H54 (cell line): ENCODE results near the gene CAMTA1.

Experiments used
- DNase-seq: peaks from one replicate; pipeline ENCODE4 v3.0.0; 2011; ENCODE audit warnings: low spot score, mixed read lengths; ENCODE audit not compliant: insufficient read length
- FAIRE-seq: peaks from 3 replicates; lab custom pipeline; 2011; peaks lifted over from hg19 to GRCh38; lab: Jason Lieb, UNC
- POLR2A ChIP-seq: IDR thresholded peaks from 2 replicates; pipeline ENCODE4 v1.6.1; 2011; ENCODE audit warnings: low read depth, mild to moderate bottlenecking, low read length

The CAMTA1 gene

GRCh38 chr1:6948416-6948815 lies 163.2 kb downstream of the CAMTA1 start:
- no peak for TF ChIP-seq POLR2A
- no peak for DNase-seq
- no peak for FAIRE-seq

- DNase-seq (no peak), FAIRE-seq (no peak)
- no peak for TF ChIP-seq POLR2A
These were observed 163.6 kb downstream of the CAMTA1 start for GRCh38 chr1:6948861-6949260.

- DNase-seq (no peak), FAIRE-seq (no peak)
- no peak for TF ChIP-seq POLR2A
These were observed 164.9 kb downstream of the CAMTA1 start for GRCh38 chr1:6950001-6950765.

- FAIRE-seq, result no peak
- no peak for DNase-seq
- no peak for TF ChIP-seq POLR2A
These were observed 166.3 kb downstream of the CAMTA1 start for GRCh38 chr1:6951536-6951935.

DNA sequence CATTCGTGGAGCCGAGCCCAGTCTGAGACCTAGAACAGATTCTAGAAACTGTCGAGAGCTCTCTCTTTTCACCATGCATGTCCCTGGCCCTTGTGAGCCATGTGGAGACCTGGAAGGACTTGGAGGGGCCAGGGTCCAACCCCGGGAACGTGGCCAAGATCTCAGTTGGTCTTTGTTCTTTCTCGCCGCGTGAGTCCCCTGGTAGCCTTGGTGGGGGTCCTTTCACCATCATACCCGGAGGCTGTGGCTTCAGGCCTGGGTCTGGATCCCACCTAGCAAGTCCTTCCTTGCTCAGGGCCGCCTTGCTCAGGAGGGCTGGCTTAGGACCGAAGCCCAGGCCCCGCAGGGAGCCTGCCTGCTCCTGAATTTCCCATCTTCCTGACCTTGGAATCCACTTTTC lies 168.0 kb downstream of the CAMTA1 start:
- FAIRE-seq, result no peak
- TF ChIP-seq POLR2A, result no peak
- no peak for DNase-seq

DNA sequence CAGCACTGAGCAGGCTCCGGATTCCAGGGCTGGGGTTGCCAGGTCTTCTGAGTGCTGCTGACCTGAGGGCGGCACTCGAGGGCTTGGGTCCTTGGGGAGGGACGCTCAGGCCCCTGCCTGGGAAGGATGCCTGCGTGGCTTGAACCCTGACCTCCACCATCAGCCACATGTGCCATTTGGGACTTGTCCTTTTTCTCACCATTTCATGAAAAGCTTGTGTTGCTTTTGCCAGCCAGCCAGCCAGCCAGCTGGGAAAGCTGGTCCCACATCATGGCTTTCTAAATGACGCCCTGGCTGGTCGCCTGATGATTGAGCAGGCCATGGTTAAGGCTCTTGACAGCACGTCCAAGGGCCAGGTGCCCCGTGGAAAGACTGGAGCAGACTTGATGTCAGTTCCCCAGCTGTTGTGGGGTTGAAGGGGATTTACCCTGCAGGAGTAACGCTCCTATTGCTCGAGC lies 168.7 kb downstream of the CAMTA1 start:
- DNase-seq (no peak), FAIRE-seq (no peak)
- TF ChIP-seq POLR2A, result no peak

DNA sequence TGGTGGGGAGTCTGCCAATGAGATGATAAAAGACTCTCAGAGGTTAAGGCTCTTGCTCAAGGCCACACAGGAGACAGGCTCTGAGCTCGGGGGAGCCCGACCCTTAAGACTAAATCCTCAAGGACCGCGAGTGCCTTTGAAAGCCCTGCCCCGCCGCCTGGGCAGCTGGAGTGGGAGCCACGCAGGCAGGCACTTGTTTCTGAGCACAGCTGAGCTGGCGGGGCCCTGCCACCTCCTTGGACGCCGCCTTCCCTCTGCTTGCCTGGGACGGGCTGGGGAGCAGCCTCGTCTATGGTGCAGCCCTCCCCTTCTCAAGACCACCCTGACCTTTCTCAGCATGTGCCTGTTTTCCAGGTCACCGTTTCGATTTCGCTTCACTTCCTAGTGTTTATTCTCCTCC lies 169.3 kb downstream of the CAMTA1 start:
- FAIRE-seq (no peak), DNase-seq (no peak)
- no peak for TF ChIP-seq POLR2A

DNA sequence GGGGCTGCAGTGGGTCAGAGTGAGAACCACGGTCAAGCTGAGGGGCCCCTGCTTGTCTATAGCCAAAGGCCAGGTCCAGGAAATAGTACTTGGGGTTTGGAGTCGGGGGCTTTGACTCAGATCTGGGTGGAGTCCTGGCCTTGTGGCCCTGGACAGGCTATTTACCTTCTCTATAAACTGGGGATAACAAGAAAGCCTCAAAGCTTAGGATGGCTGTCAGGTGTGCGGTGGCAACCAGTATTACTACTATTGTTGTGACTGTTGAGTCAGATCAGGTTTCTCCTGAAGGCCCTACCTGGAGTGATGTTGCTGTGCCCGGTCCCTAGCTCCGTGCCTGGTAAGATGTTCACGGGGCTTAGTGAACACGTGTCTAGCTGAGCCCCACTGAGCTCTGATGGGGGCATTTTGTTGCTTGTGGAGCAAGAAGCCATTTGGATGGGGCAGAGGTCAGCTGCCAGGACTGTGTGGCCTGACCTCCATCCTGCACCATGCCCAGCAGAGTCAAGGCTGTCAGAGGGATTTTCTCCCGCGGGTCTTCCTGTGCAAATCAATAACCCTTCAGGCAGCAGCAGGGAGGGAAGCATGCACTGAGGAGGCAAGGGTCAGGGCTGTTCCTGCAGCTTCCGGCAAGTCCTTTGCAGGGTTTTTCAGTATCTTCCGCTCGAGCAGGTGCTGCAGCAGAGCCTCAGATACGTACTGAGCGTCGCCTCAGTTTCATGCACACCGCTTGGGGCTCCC lies 170.3 kb downstream of the CAMTA1 start:
- DNase-seq (no peak), FAIRE-seq (no peak)
- TF ChIP-seq POLR2A, result no peak

- FAIRE-seq, result no peak
- DNase-seq, result no peak
These were observed 171.4 kb downstream of the CAMTA1 start for GRCh38 chr1:6956488-6957159.

GRCh38 chr1:6957341-6957740 lies 172.1 kb downstream of the CAMTA1 start:
- FAIRE-seq (no peak), DNase-seq (no peak)
- no peak for TF ChIP-seq POLR2A

More at GRCh38 chr1:6956488-6957159, 171.4 kb downstream of the CAMTA1 start:
- TF ChIP-seq POLR2A, result no peak

DNA sequence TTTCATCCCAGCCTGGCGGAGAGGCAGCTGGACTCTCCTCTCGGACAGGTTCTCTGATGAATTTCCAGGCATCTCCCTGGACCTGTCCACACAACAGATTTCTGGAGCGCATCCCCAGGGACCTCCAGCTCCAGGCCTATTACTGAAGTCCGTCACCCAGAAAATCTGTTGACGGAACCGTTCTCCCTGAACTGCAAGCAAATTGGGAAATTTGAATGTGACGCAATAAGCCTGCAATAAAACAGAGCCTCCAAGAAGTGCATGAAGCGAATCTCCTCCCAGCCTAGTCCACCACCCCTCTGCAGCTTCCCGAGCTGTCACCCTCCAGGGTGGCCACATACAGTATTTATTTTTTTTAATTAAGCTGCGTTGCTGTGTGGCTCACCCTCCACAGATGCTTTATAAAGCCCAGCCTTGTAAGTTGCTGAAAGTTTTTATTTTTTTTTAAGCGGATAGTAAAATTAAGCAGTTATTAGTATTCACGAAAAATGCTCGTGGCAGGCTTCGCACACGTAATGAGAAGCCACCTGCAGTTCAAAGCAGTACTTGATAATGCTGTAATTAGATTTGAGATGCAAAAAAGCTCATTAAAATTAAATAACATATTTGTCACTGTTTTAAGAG lies 173.3 kb downstream of the CAMTA1 start:
- no peak for TF ChIP-seq POLR2A
- DNase-seq (no peak), FAIRE-seq (no peak)

GRCh38 chr1:6959491-6959890 lies 174.2 kb downstream of the CAMTA1 start:
- DNase-seq (no peak), FAIRE-seq (no peak)
- no peak for TF ChIP-seq POLR2A

GRCh38 chr1:6960291-6960811 lies 175.1 kb downstream of the CAMTA1 start:
- TF ChIP-seq POLR2A, result no peak
- FAIRE-seq (no peak), DNase-seq (no peak)
